Fibroblast of lung (primary cell): Measurements from ENCODE around the gene SPOCK1. TPM values are rescaled to one million over a fixed set of nuclear protein-coding genes. Genes with fewer than 3 reads are reported as not detected.

Experiments used
- DNase-seq, 2 donors: peaks; one replicate each; pipeline versions ENCODE4 v3.0.0 to v3.0.0-alpha.2; 2010; ENCODE audit warnings: low read depth in 2 of 2
- H2AFZ ChIP-seq: 2 replicates; pipeline ENCODE4 v1.5.1; 2012; ENCODE audit warnings: low read length, control low read depth, inconsistent platforms
- H3K27ac ChIP-seq: 2 replicates; pipeline ENCODE4 v1.5.1; 2011; ENCODE audit warnings: low read length, control low read depth; ENCODE audit not compliant: insufficient read depth
- H3K27me3 ChIP-seq: 2 replicates; pipeline ENCODE4 v1.5.1; 2011; ENCODE audit warnings: mild to moderate bottlenecking, low read length; ENCODE audit not compliant: control insufficient read depth, insufficient read depth
- H3K36me3 ChIP-seq: 2 replicates; pipeline ENCODE4 v1.5.1; 2011; ENCODE audit warnings: low read length; ENCODE audit not compliant: control insufficient read depth, insufficient read depth
- H3K4me1 ChIP-seq: 2 replicates; pipeline ENCODE4 v1.5.1; 2011; ENCODE audit warnings: low read length; ENCODE audit not compliant: control insufficient read depth, insufficient read depth; ENCODE audit errors: extremely low read depth
- H3K4me2 ChIP-seq: 2 replicates; pipeline ENCODE4 v1.5.1; 2011; ENCODE audit warnings: low read length, control low read depth; ENCODE audit not compliant: insufficient read depth; ENCODE audit errors: extremely low read depth
- H3K4me3 ChIP-seq, 4 experiments: fragments of 200-600 bp in 1 of 4; sonication (generic) in 1 of 4; replicated peaks in 1 of 4; 2 replicates each; pipeline ENCODE4 v1.5.1; 2011 to 2016; ENCODE audit warnings: low read length in 4 of 4, low read depth in 3 of 4, mild to moderate bottlenecking in 3 of 4, control low read depth in 2 of 4, inconsistent platforms in 1 of 4, mixed read lengths in 1 of 4; ENCODE audit not compliant: insufficient read depth in 1 of 4; ENCODE audit errors: control extremely low read depth in 1 of 4
- H3K79me2 ChIP-seq: 2 replicates; pipeline ENCODE4 v1.5.1; 2012; ENCODE audit warnings: mild to moderate bottlenecking, low read length, inconsistent platforms; ENCODE audit not compliant: control insufficient read depth, insufficient read depth
- H3K9ac ChIP-seq: 2 replicates; pipeline ENCODE4 v1.5.1; 2011; ENCODE audit warnings: mild to moderate bottlenecking, low read length, control low read depth; ENCODE audit not compliant: insufficient read depth
- H3K9me3 ChIP-seq: 2 replicates; pipeline ENCODE4 v1.5.1; 2012; ENCODE audit warnings: low read depth, low read length; ENCODE audit not compliant: control insufficient read depth, insufficient read depth
- H4K20me1 ChIP-seq: 2 replicates; pipeline ENCODE4 v1.5.1; 2011; ENCODE audit warnings: low read length; ENCODE audit not compliant: control insufficient read depth, insufficient read depth; ENCODE audit errors: extremely low read depth
- CTCF ChIP-seq, 2 donors: IDR thresholded peaks in 1 of 2; conservative IDR thresholded peaks in 1 of 2; 1 replicate in 1 of 2; 2 replicates in 1 of 2; pipeline ENCODE4 v1.5.1; 2011 to 2012; ENCODE audit warnings: low read length in 2 of 2, control low read depth in 1 of 2, inconsistent platforms in 1 of 2, low read depth in 1 of 2, mild to moderate bottlenecking in 1 of 2
- EZH2 ChIP-seq: IDR thresholded peaks from 2 replicates; pipeline ENCODE4 v1.5.1; 2012; ENCODE audit warnings: low read length, control low read depth, mild to moderate bottlenecking; ENCODE audit errors: missing control alignments
- polyA plus RNA-seq, 2 donors: library from polyadenylated mRNA; depleted of rRNA in 1 of 2; stranded (reverse) in 1 of 2; unstranded in 1 of 2; fragments of >200 nt; gene quantifications; 2 replicates each; pipeline ENCODE4 v1.2.1, GENCODE V29; 2011 to 2012; ENCODE audit warnings: missing spikeins in 1 of 2
- total RNA-seq: library from RNA; depleted of rRNA; stranded (reverse); fragments of >200 nt; gene quantifications from 2 replicates; pipeline ENCODE4 v1.2.1, GENCODE V29; 2014

SPOCK1 gene
- total and polyA plus RNA-seq, 2 donors (not counting 1 experiment from before 2014, with no cell fraction given) = 11.1 to 34.9 TPM

DNA sequence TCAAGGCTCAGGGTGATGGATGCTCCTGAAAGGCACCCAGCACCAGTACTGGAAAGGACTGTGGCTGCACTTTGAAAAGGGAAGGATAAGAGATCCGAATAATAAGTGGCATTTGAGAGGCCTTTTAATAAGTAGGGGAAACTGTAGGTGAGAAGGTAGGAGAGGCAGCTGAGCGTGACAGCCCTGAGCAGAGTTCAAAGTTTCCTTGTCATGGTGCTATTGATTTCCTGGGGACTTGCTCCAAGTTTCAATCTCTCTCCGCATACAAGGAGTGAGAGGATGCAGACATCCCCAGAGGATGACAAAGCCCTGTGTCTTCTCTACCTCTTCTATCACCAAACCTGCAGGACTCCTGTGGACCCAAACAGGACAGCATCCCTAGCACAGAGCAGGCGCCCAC lies 354.5 kb downstream of the SPOCK1 start:
- no peak overlapping the region for H3K27ac ChIP-seq
- H3K27me3 ChIP-seq = no peaks in the 10 kb centered on the region
- H3K9me3 ChIP-seq = no peaks in the 10 kb centered on the region
- peaks cover 23% of the 10 kb centered on the region for H3K4me1 ChIP-seq
- H4K20me1 ChIP-seq = no peaks in the 10 kb centered on the region
- H3K36me3 ChIP-seq = no peaks in the 10 kb centered on the region
- TF ChIP-seq CTCF (conservative IDR thresholded peaks at IDR 0.05 in 1 of 2, IDR thresholded peaks at IDR 0.05 in 1 of 2; ENCODE audit: low read depth in 1 of 2, low read length in 2 of 2) (no peak), EZH2 (no peak)
- no peak overlapping the region for H2AFZ ChIP-seq
- H3K79me2 ChIP-seq = no peaks in the 10 kb centered on the region
- no peak overlapping the region for H3K9ac ChIP-seq
- no peak overlapping the region for H3K4me2 ChIP-seq
- H3K4me3 ChIP-seq = no peak overlapping the region
- DNase-seq = no peak

DNA sequence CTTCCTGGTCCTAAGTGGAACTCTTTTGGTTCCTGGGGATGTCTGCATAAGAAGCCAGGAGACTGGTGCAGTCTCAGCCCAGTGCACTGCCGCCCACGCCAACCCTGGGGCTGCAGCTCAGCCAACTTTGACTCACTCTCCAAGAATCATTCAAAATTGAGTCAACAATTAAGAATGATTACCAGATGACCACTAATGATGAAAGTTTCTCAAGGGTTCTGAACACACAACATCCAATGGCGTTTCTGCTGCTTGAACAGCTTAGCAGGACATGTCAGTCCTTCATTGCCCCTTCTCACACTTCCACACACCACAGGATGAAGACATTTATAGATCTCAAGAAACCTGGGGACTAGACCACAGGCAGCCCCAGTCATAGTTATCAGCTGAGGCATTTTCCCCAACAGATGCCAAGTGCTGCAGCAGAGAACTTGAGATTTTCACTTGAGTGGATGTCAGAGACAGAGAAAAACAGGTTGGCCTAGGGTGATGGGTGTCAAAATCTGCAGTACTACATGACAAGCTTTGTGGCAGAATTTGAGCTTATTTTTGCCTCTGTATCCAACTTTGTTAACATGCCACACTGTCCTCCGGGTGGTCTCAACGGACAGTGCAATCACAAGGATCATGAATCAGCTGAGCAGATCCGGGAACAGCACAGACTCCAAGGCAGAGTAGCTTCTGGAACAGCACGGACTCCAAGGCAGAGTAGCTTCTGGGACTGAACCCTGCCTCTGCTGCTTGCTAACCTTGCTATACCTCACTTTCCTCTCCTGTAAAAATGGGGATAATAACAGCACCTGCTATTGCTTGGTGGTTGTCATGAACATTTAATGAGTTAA lies 356.1 kb downstream of the SPOCK1 start:
- peaks cover 23% of the 10 kb centered on the region for H3K4me1 ChIP-seq
- H3K27me3 ChIP-seq = no peaks in the 10 kb centered on the region
- H3K79me2 ChIP-seq = no peaks in the 10 kb centered on the region
- no peaks in the 10 kb centered on the region for H3K9me3 ChIP-seq
- peak overlapping the region in 1 of 4 experiments; percentile 6 for H3K4me3 ChIP-seq
- TF ChIP-seq CTCF (conservative IDR thresholded peaks at IDR 0.05 in 1 of 2, IDR thresholded peaks at IDR 0.05 in 1 of 2; ENCODE audit: low read depth in 1 of 2, low read length in 2 of 2) = no peak
- no peak for TF ChIP-seq EZH2
- H3K9ac ChIP-seq = peak overlapping the region; percentile 16
- H3K27ac ChIP-seq = peak overlapping the region; percentile 69
- H3K4me2 ChIP-seq = peak overlapping the region; percentile 72
- H3K36me3 ChIP-seq = no peaks in the 10 kb centered on the region
- no peak overlapping the region for H2AFZ ChIP-seq
- peak; percentile 84 to 99 for DNase-seq
- no peaks in the 10 kb centered on the region for H4K20me1 ChIP-seq

DNA sequence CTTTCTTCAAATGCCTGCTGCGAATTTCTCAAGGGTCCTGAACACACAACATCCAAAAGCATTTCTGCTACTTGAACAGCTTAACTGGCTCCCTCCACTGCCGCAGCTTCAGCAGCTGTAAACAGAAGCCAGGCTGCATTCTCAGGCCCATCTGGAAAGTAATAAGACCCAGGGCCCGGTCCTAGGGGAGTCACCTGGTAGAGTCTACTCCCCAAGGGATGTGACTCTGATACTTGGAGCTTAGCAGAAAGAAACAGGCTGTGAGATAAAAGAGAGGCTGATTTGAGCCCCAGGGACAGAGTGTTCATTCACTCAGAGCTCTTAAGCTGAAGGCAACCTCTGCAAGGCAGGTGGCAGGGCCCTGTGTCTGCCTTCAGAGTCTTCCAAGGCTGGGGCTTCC lies 356.8 kb downstream of the SPOCK1 start:
- H3K27ac ChIP-seq = peak overlapping the region; percentile 54
- TF ChIP-seq CTCF (conservative IDR thresholded peaks at IDR 0.05 in 1 of 2, IDR thresholded peaks at IDR 0.05 in 1 of 2; ENCODE audit: low read depth in 1 of 2, low read length in 2 of 2) = no peak
- no peak for TF ChIP-seq EZH2
- no peak overlapping the region for H3K4me3 ChIP-seq
- no peaks in the 10 kb centered on the region for H3K9me3 ChIP-seq
- peak overlapping the region; percentile 5 for H3K4me2 ChIP-seq
- no peaks in the 10 kb centered on the region for H3K27me3 ChIP-seq
- H3K4me1 ChIP-seq = peaks cover 23% of the 10 kb centered on the region
- no peak overlapping the region for H3K9ac ChIP-seq
- H3K36me3 ChIP-seq = no peaks in the 10 kb centered on the region
- DNase-seq = no peak
- no peaks in the 10 kb centered on the region for H4K20me1 ChIP-seq
- no peaks in the 10 kb centered on the region for H3K79me2 ChIP-seq
- no peak overlapping the region for H2AFZ ChIP-seq
